H1 (cell line): Measurements from ENCODE around the gene ATP2B1. TPM values are rescaled to one million over a fixed set of nuclear protein-coding genes. Genes with fewer than 3 reads are reported as not detected.
"Not testable (repeated sequence)": the region's sequence is repeated elsewhere in the genome, so short reads cannot be mapped to it uniquely, and the experiment has no call there.

Experiments used
- CTCF ChIA-PET: fragments of 300-600 bp; sonication (Branson Sonifier 250); formaldehyde crosslinking; loops from one replicate; lab custom pipeline; 2021; ENCODE audit not compliant: partially characterized antibody; lab: Charles Lee
- POLR2A ChIA-PET: fragments of 300-600 bp; sonication (Branson Sonifier 250); formaldehyde crosslinking; loops from one replicate; lab custom pipeline; 2021; ENCODE audit warnings: inconsistent platforms; ENCODE audit not compliant: partially characterized antibody; lab: Charles Lee
- DNase-seq, 2 experiments: peaks; one replicate each; pipeline versions ENCODE4 v3.0.0 to v3.0.0-alpha.2; 2010 to 2022; ENCODE audit warnings: low spot score in 2 of 2, low read depth in 1 of 2, mixed read lengths in 1 of 2
- FAIRE-seq: peaks from 2 replicates; lab custom pipeline; 2011; peaks lifted over from hg19 to GRCh38; lab: Jason Lieb, UNC
- H2AFZ ChIP-seq: 2 replicates; pipeline ENCODE4 v1.8.1; 2012; ENCODE audit warnings: low read length, inconsistent platforms
- H2AK5ac ChIP-seq: 2 replicates; pipeline ENCODE4 v1.6.1; 2013; ENCODE audit warnings: low read depth, low read length
- H2BK120ac ChIP-seq: replicated peaks from 2 replicates; pipeline ENCODE3; 2013; ENCODE audit warnings: low read depth, low read length, inconsistent platforms
- H2BK12ac ChIP-seq: 2 replicates; pipeline ENCODE4 v1.6.1; 2013; ENCODE audit warnings: low read depth, low read length
- H2BK15ac ChIP-seq: 2 replicates; pipeline ENCODE4 v1.6.1; 2013; ENCODE audit warnings: low read length
- H2BK20ac ChIP-seq: 2 replicates; pipeline ENCODE4 v1.6.1; 2013; ENCODE audit warnings: low read length
- H2BK5ac ChIP-seq: 2 replicates; pipeline ENCODE4 v1.6.1; 2013; ENCODE audit warnings: low read depth, low read length
- H3K14ac ChIP-seq: 2 replicates; pipeline ENCODE4 v1.6.1; 2013; ENCODE audit warnings: inconsistent platforms; ENCODE audit not compliant: insufficient read length
- H3K18ac ChIP-seq: 2 replicates; pipeline ENCODE4 v1.6.1; 2013; ENCODE audit warnings: low read length; ENCODE audit errors: extremely low read depth
- H3K23ac ChIP-seq: 2 replicates; pipeline ENCODE4 v1.6.1; 2013; ENCODE audit warnings: inconsistent platforms; ENCODE audit not compliant: insufficient read length
- H3K23me2 ChIP-seq: 2 replicates; pipeline ENCODE4 v1.6.1; 2013; ENCODE audit warnings: low read depth, low read length
- H3K27ac ChIP-seq: 2 replicates; pipeline ENCODE4 v1.6.1; 2011; ENCODE audit warnings: low read depth, low read length, inconsistent platforms
- H3K27me3 ChIP-seq, 4 experiments: replicated peaks in 1 of 4; 1 replicate in 1 of 4; 2 replicates in 3 of 4; pipeline versions ENCODE4 v1.6.1 to v1.8.1; 2011 to 2013; ENCODE audit warnings: low read length in 3 of 4, mild to moderate bottlenecking in 3 of 4, inconsistent platforms in 2 of 4, mixed read lengths in 2 of 4, moderate library complexity in 1 of 4; ENCODE audit not compliant: control insufficient read depth in 3 of 4, insufficient read depth in 3 of 4; ENCODE audit errors: extremely low read depth in 1 of 4
- H3K36me3 ChIP-seq, 4 experiments: 2 replicates each; pipeline versions ENCODE4 v1.6.1 to v1.8.1; 2011 to 2013; ENCODE audit warnings: mild to moderate bottlenecking in 4 of 4, low read length in 3 of 4, moderate library complexity in 2 of 4, control low read depth in 1 of 4, inconsistent platforms in 1 of 4; ENCODE audit not compliant: insufficient read depth in 4 of 4, control insufficient read depth in 2 of 4
- H3K4ac ChIP-seq: replicated peaks from 2 replicates; pipeline ENCODE3; 2013; ENCODE audit warnings: low read length, low read depth, mixed read lengths, inconsistent platforms; ENCODE audit not compliant: insufficient read length
- H3K4me1 ChIP-seq, 4 experiments: replicated peaks in 1 of 4; 1 replicate in 1 of 4; 2 replicates in 3 of 4; pipeline versions ENCODE4 v1.6.1 to v1.8.1; 2011 to 2013; ENCODE audit warnings: low read length in 3 of 4, inconsistent platforms in 2 of 4, mixed read lengths in 1 of 4; ENCODE audit not compliant: insufficient read depth in 4 of 4, control insufficient read depth in 3 of 4
- H3K4me2 ChIP-seq, 2 experiments: 2 replicates each; pipeline versions ENCODE4 v1.6.1 to v1.8.1; 2011 to 2013; ENCODE audit warnings: low read depth in 2 of 2, low read length in 2 of 2, control low read depth in 1 of 2, inconsistent platforms in 1 of 2, mild to moderate bottlenecking in 1 of 2; ENCODE audit not compliant: insufficient read depth in 1 of 2
- H3K4me3 ChIP-seq, 4 experiments: fragments of 200-600, 300-600 bp in 1 of 4; sonication (generic), shearing (Covaris generic), sonication (Bioruptor Twin) in 1 of 4; 2 replicates each; pipeline versions ENCODE4 v1.5.1 to v1.8.1; 2011 to 2016; ENCODE audit warnings: low read length in 4 of 4, low read depth in 3 of 4, control low read depth in 2 of 4, inconsistent platforms in 2 of 4, mild to moderate bottlenecking in 2 of 4, mixed read lengths in 1 of 4, moderate library complexity in 1 of 4; ENCODE audit not compliant: insufficient read depth in 2 of 4; ENCODE audit errors: extremely low read depth in 1 of 4
- H3K56ac ChIP-seq: replicated peaks from 2 replicates; pipeline ENCODE3; 2013; ENCODE audit warnings: low read depth, mild to moderate bottlenecking, mixed read lengths, low read length, inconsistent platforms; ENCODE audit not compliant: insufficient read length
- H3K79me1 ChIP-seq: 2 replicates; pipeline ENCODE4 v1.6.1; 2013; ENCODE audit warnings: low read depth, low read length, control low read depth
- H3K79me2 ChIP-seq, 2 experiments: 2 replicates each; pipeline versions ENCODE4 v1.6.1 to v1.8.1; 2012 to 2013; ENCODE audit warnings: low read length in 2 of 2, mild to moderate bottlenecking in 2 of 2, inconsistent platforms in 1 of 2; ENCODE audit not compliant: insufficient read depth in 2 of 2, control insufficient read depth in 1 of 2
- H3K9ac ChIP-seq, 4 experiments: replicated peaks in 1 of 4; 1 replicate in 1 of 4; 2 replicates in 3 of 4; pipeline versions ENCODE4 v1.6.1 to v1.8.1; 2011 to 2013; ENCODE audit warnings: low read depth in 3 of 4, low read length in 3 of 4, control low read depth in 2 of 4, mild to moderate bottlenecking in 2 of 4, moderate library complexity in 2 of 4, inconsistent platforms in 1 of 4; ENCODE audit errors: extremely low read depth in 1 of 4
- H3K9me3 ChIP-seq, 2 experiments: 2 replicates each; pipeline versions ENCODE4 v1.6.1 to v1.8.1; 2012 to 2013; ENCODE audit warnings: mild to moderate bottlenecking in 2 of 2, moderate library complexity in 2 of 2, control low read depth in 1 of 2, inconsistent platforms in 1 of 2, low read depth in 1 of 2, low read length in 1 of 2, mixed read lengths in 1 of 2; ENCODE audit not compliant: insufficient read depth in 2 of 2
- H4K20me1 ChIP-seq, 2 experiments: replicated peaks in 1 of 2; 2 replicates each; pipeline versions ENCODE3 to v1.8.1; 2011 to 2013; ENCODE audit warnings: inconsistent platforms in 2 of 2, low read length in 2 of 2, mild to moderate bottlenecking in 1 of 2; ENCODE audit not compliant: insufficient read depth in 2 of 2, control insufficient read depth in 1 of 2
- H4K5ac ChIP-seq: 2 replicates; pipeline ENCODE4 v1.6.1; 2013; ENCODE audit warnings: low read length, low read depth, mixed read lengths, inconsistent platforms; ENCODE audit not compliant: insufficient read length
- H4K8ac ChIP-seq: 2 replicates; pipeline ENCODE4 v1.8.0; 2013; ENCODE audit warnings: mild to moderate bottlenecking, moderate library complexity, low read length, inconsistent platforms; ENCODE audit not compliant: insufficient read depth; ENCODE audit errors: extremely low read depth
- H4K91ac ChIP-seq: replicated peaks from 2 replicates; pipeline ENCODE3; 2013; ENCODE audit warnings: low read length, mixed read lengths, inconsistent platforms; ENCODE audit not compliant: insufficient read length
- HDAC2 ChIP-seq, 2 experiments: fragments of 300-600 bp in 1 of 2; sonication (generic) in 1 of 2; IDR thresholded peaks; 2 replicates each; pipeline ENCODE4 v1.6.1; 2011 to 2012; ENCODE audit warnings: low read depth in 2 of 2, low read length in 2 of 2, mild to moderate bottlenecking in 2 of 2, moderate library complexity in 2 of 2, borderline replicate concordance in 1 of 2, inconsistent platforms in 1 of 2
- RAD21 ChIP-seq, 2 experiments: IDR thresholded peaks in 1 of 2; conservative IDR thresholded peaks in 1 of 2; 2 replicates each; pipeline ENCODE4 v1.6.1; 2011; ENCODE audit warnings: low read depth in 2 of 2, low read length in 2 of 2, improper control_type of control experiment in 1 of 2, inconsistent platforms in 1 of 2, mild to moderate bottlenecking in 1 of 2, moderate library complexity in 1 of 2
- RBBP5 ChIP-seq: IDR thresholded peaks from 2 replicates; pipeline ENCODE4 v1.7.1; 2012; ENCODE audit warnings: low read depth, mild to moderate bottlenecking, inconsistent platforms, low read length, moderate library complexity, borderline replicate concordance
- TAF1 ChIP-seq: IDR thresholded peaks from 2 replicates; pipeline ENCODE4 v1.6.1; 2011; ENCODE audit warnings: mild to moderate bottlenecking, low read depth, low read length
- WGBS, 2 experiments: shearing (Covaris generic) in 1 of 2; methylation state at CpG; one replicate each; pipeline versions ENCODE4 v1.1.6 to v1.1.7; 2013 to 2015; ENCODE audit warnings: low lambda C conversion rate in 2 of 2, mixed read lengths in 2 of 2, inconsistent platforms in 1 of 2, low coverage in 1 of 2, missing lambda C conversion rate in 1 of 2; ENCODE audit not compliant: insufficient replicate concordance in 2 of 2, insufficient coverage in 1 of 2, insufficient read length in 1 of 2; ENCODE audit errors: extremely low coverage in 1 of 2, missing lambda C conversion rate in 1 of 2; 5-methylcytosine and 5-hydroxymethylcytosine counted together
- polyA plus RNA-seq, 7 experiments: library from polyadenylated mRNA; depleted of rRNA in 3 of 7; stranded (reverse) in 5 of 7; unstranded in 2 of 7; fragments of >200 nt in 5 of 7; fragments of 200-250 nt in 2 of 7; gene quantifications; 1 replicate in 5 of 7; 2 replicates in 1 of 7; 4 replicates in 1 of 7; pipeline versions ENCODE4 v1.2.1 to v1.2.3, GENCODE V29; 2011 to 2013; ENCODE audit warnings: missing spikeins in 2 of 7, mixed read lengths in 2 of 7
- total RNA-seq: library from RNA; stranded (reverse); fragmentation: NEBNext Ultra II Directional; extraction: Animal tissue kit (Norgen Biotek cat#: 25700); gene quantifications from 2 replicates; pipeline ENCODE4 v1.2.1, GENCODE V29; 2021

ATP2B1 gene
- total and polyA plus RNA-seq, 2 of the 8 experiments (the other 6 are each of a cell fraction or from before 2014, with no cell fraction given) = 4.3 to 32.0 TPM

DNA sequence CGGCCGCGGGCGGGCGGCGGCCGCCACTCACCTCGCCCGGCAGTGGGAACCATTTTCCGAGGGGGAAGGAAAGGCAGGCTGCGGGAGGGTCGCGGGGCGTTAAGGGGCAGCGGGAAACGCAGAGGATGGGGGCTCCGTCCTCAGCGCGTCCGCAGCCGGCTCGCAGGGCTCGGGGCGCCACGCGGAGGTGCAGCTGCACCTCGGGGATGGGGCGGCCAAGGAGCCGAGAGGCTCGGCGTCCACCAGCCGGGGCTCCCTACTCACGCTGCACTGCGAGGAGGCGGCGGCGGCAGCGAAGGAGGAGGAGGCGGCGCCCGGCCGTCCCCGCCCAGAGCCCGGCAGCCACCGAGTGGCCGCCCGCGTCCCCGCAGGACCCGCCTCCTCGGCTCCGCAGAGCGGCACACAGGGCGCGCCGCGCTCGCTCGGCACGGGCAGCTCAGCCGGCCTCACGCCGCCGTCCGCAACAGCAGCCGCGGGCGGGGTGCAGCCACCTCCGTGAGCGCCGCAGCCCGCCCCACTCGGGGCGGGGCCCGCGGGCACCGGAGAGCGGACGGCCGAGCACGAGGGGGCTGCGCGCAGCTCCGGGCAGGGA is at the start of gene ATP2B1 (continued):
- TF ChIP-seq RAD21 (IDR thresholded peaks at IDR 0.05 in 1 of 2, conservative IDR thresholded peaks at IDR 0.05 in 1 of 2; ENCODE audit: low read depth in 2 of 2, low read length in 2 of 2) = peak in 1 of 2 experiments; percentile 19; a peak in 1 of 4 replicates
- TF ChIP-seq TAF1 = peak; percentile 71
- TF ChIP-seq HDAC2 (IDR thresholded peaks at IDR 0.05; ENCODE audit: borderline replicate concordance in 1 of 2, low read depth in 2 of 2, low read length in 2 of 2) = peak in 1 of 2 experiments; percentile 54; a peak in 1 of 4 replicates
- TF ChIP-seq RBBP5 = peak; percentile 32; the same call in 1 of the 2 replicates
- TF ChIP-seq, all 59 proteins: peak for 7

DNA sequence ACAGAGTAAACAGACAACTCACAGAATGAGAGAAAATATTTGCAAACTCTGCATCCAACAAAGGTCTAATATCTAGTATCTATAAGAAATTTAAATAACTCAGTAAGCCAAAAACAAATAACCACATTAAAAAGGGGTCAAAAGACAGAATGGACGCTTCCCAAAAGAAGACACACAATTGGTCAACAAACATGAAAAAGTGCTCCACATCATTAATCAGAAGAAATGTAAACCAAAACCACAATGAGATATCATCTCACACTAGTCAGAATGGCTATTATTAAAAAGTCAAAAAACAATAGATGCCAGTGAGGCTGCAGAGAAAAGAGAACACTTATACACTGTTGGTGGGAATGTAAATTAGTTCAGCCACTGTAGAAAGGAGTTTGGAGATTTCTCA is 49.3 kb upstream of the ATP2B1 start:
- H2BK12ac ChIP-seq, H3K4me1 ChIP-seq, DNase-seq, H2BK15ac ChIP-seq, H3K79me2 ChIP-seq, H4K91ac ChIP-seq, H2AK5ac ChIP-seq, H4K20me1 ChIP-seq, H3K9me3 ChIP-seq, H3K4me2 ChIP-seq, H3K56ac ChIP-seq, H3K4me3 ChIP-seq, H2BK120ac ChIP-seq, H2BK20ac ChIP-seq, H3K4ac ChIP-seq, H3K18ac ChIP-seq, H4K5ac ChIP-seq, H3K9ac ChIP-seq, H3K79me1 ChIP-seq, H3K23ac ChIP-seq, H3K23me2 ChIP-seq, H2BK5ac ChIP-seq, FAIRE-seq, H3K14ac ChIP-seq, H4K8ac ChIP-seq, CTCF ChIA-PET, H3K36me3 ChIP-seq, H2AFZ ChIP-seq, H3K27me3 ChIP-seq, H3K27ac ChIP-seq: not testable (repeated sequence)
- POLR2A ChIA-PET = interaction anchor here (0.7 kb wide), 1 partner anchor 48 kb away, joined by 3 read pairs; no protein-coding TSS in a partner anchor
- 80% methylated on average over 1 of the region's 1 CpG; no CpG with 5 or more reads in 1 of the 2 experiments for WGBS, 2 experiments
